Stimulated activated memory B cell treated with anti-CD40 and anti-IgM and Interleukin-4, amounts not matched to agents 10 μg/mL and 1 μg/mL and 100 μg/mL, for 72 hours (primary cell): ENCODE measurements around the gene C1orf105.

Experiments
- ATAC-seq: fragments of 150-1000 bp; cut with Tn5 transposase; 2 replicates; pipeline ENCODE4 v1.10.0; 2021
- H3K27ac Mint-ChIP-seq: one replicate; pipeline ENCODE4 v1.8.0; 2022; ENCODE audit warnings: mild to moderate bottlenecking, mixed read lengths
- H3K27me3 Mint-ChIP-seq: one replicate; pipeline ENCODE4 v1.8.0; 2022; ENCODE audit warnings: mixed read lengths
- H3K36me3 Mint-ChIP-seq: one replicate; pipeline ENCODE4 v1.8.0; 2022; ENCODE audit warnings: mixed read lengths
- H3K4me1 Mint-ChIP-seq: one replicate; pipeline ENCODE4 v1.8.0; 2022; ENCODE audit warnings: mixed read lengths
- H3K4me3 Mint-ChIP-seq: one replicate; pipeline ENCODE4 v1.8.0; 2022; ENCODE audit warnings: mild to moderate bottlenecking, moderate library complexity, mixed read lengths
- H3K9me3 Mint-ChIP-seq: one replicate; pipeline ENCODE4 v1.8.0; 2022; ENCODE audit warnings: mixed read lengths

C1orf105 gene

GRCh38 chr1:172401892-172402291 lies 18.6 kb upstream of the C1orf105 start:
- no peak overlapping the region for H3K27ac Mint-ChIP-seq
- H3K27me3 Mint-ChIP-seq = no peaks in the 10 kb centered on the region
- no peak overlapping the region for H3K4me3 Mint-ChIP-seq
- no peaks in the 10 kb centered on the region for H3K36me3 Mint-ChIP-seq
- H3K9me3 Mint-ChIP-seq = no peaks in the 10 kb centered on the region
- H3K4me1 Mint-ChIP-seq = peaks cover 34% of the 10 kb centered on the region
- no peak for ATAC-seq

GRCh38 chr1:172402878-172403569 lies 17.5 kb upstream of the C1orf105 start:
- Mint-ChIP-seq H3K27ac (no peak overlapping the region), H3K4me3 (no peak overlapping the region), H3K4me1 (peaks cover 27% of the 10 kb centered on the region), H3K9me3 (no peaks in the 10 kb centered on the region), H3K27me3 (no peaks in the 10 kb centered on the region), H3K36me3 (no peaks in the 10 kb centered on the region)
- no peak for ATAC-seq

DNA sequence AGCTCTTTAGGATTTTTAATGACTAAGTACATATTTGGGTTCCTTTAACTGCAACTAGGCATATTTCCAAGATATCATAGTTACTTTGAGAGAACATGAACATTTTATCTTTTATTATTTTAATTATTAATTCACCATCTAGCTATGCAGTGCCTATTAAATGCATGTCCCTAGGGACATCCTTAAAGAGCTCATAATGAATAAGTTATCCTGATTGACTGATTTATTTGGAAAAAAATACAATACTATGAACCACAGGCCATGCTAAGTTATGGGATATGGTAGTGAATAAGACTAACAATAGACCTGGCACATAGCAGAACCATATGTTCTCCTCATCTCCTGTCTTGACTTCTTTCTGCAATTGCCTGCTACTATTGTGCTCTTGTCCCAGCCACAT lies 16.4 kb upstream of the C1orf105 start:
- Mint-ChIP-seq H3K27me3 (no peaks in the 10 kb centered on the region), H3K4me3 (no peak overlapping the region), H3K27ac (no peak overlapping the region), H3K4me1 (peaks cover 16% of the 10 kb centered on the region), H3K9me3 (no peaks in the 10 kb centered on the region), H3K36me3 (no peaks in the 10 kb centered on the region)
- no peak for ATAC-seq

DNA sequence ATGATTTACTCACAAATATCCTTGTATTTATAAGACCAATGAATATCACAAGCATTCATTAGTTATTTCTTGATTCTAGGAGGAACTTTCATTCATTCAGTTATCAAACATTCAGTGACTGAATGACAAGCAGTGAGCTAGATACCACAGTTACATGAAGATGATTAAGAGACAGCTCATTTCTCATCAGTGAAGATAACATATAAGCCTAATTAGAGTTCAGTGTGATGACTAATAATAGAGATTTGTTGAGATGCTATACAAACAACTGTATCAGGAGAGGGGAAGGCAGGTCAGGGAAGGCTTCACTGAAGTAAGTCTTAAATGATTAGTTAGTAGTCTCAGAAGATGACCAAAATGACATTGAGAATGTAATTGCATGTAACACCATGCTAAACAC lies 14.6 kb upstream of the C1orf105 start:
- Mint-ChIP-seq H3K4me3 (no peak overlapping the region), H3K4me1 (peaks cover 2% of the 10 kb centered on the region), H3K9me3 (no peaks in the 10 kb centered on the region), H3K36me3 (no peaks in the 10 kb centered on the region), H3K27me3 (no peaks in the 10 kb centered on the region), H3K27ac (no peak overlapping the region)
- ATAC-seq = no peak

- Mint-ChIP-seq H3K36me3 (peaks cover 4% of the 10 kb centered on the region), H3K4me3 (no peak overlapping the region), H3K27ac (no peak overlapping the region), H3K4me1 (peaks cover 4% of the 10 kb centered on the region), H3K27me3 (no peaks in the 10 kb centered on the region), H3K9me3 (no peaks in the 10 kb centered on the region)
- ATAC-seq = no peak
These were observed 13.5 kb upstream of the C1orf105 start for GRCh38 chr1:172406968-172407367.

GRCh38 chr1:172408958-172409357 lies 11.5 kb upstream of the C1orf105 start:
- Mint-ChIP-seq H3K36me3 (peaks cover 21% of the 10 kb centered on the region), H3K4me1 (peaks cover 7% of the 10 kb centered on the region), H3K27ac (no peak overlapping the region), H3K27me3 (no peaks in the 10 kb centered on the region), H3K4me3 (no peak overlapping the region), H3K9me3 (no peaks in the 10 kb centered on the region)
- no peak for ATAC-seq

- no peak for ATAC-seq
- Mint-ChIP-seq H3K9me3 (no peaks in the 10 kb centered on the region), H3K4me1 (peaks cover 7% of the 10 kb centered on the region), H3K27ac (no peak overlapping the region), H3K4me3 (no peak overlapping the region), H3K27me3 (no peaks in the 10 kb centered on the region), H3K36me3 (peaks cover 21% of the 10 kb centered on the region)
These were observed 10.5 kb upstream of the C1orf105 start for GRCh38 chr1:172410027-172410426.

DNA sequence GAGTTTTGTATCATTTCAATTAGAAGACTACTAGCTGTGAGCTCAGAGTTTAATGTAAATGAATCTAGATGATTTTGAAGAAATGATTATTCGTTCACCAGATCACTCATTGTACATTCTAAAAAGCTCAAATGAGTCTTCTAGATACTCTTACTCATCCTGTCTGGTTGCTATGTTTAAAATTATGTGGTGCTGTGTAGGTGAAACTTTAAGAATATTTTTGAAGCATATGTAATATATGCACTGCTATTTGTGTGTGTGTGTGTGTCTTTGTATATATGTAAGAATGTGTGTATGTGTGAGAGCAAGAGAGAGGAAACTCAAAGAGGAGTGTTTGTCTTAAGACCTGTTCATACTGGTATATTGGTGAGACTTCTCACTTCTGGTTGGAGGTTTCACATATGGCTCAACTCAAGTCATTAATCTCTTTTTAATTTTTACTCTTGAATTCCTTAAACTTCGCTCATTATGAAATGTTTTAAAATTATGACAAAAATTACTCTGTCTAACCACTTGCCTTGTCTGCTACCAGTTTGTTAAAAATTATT lies 8.6 kb upstream of the C1orf105 start:
- Mint-ChIP-seq H3K9me3 (no peaks in the 10 kb centered on the region), H3K36me3 (peaks cover 21% of the 10 kb centered on the region), H3K27me3 (no peaks in the 10 kb centered on the region), H3K27ac (no peak overlapping the region), H3K4me1 (peaks cover 7% of the 10 kb centered on the region), H3K4me3 (no peak overlapping the region)
- no peak for ATAC-seq

DNA sequence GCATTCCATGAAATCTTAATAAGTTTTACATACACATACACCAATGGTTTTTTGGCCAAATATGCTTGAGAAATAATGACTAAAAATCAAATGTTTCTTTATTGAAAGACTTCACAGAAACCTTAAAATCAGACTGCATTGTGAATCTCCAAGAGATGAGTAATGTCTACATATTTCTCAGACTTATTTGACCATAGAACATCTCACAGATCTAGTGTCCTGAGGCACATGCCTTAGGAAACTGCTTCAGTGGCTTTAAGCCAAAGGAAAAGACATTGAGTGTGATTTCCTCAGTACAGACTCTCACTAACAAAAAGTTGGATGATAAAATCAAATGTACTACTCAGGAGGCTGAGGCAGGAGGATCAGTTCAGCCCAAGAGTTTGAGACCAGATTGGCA lies 6.2 kb upstream of the C1orf105 start:
- H3K4me1 Mint-ChIP-seq = peaks cover 7% of the 10 kb centered on the region
- no peak overlapping the region for H3K27ac Mint-ChIP-seq
- no peaks in the 10 kb centered on the region for H3K9me3 Mint-ChIP-seq

GRCh38 chr1:172416496-172417035 lies 3.9 kb upstream of the C1orf105 start:
- no peak for ATAC-seq
- H3K4me3 Mint-ChIP-seq = no peak overlapping the region
- peaks cover 7% of the 10 kb centered on the region for H3K4me1 Mint-ChIP-seq
- H3K36me3 Mint-ChIP-seq = peaks cover 26% of the 10 kb centered on the region
- H3K27me3 Mint-ChIP-seq = no peaks in the 10 kb centered on the region
- no peaks in the 10 kb centered on the region for H3K9me3 Mint-ChIP-seq
- H3K27ac Mint-ChIP-seq = no peak overlapping the region

More for the DNA sequence above, 6.2 kb upstream of the C1orf105 start:
- no peaks in the 10 kb centered on the region for H3K27me3 Mint-ChIP-seq
- ATAC-seq = no peak
- H3K4me3 Mint-ChIP-seq = no peak overlapping the region
- H3K36me3 Mint-ChIP-seq = peaks cover 26% of the 10 kb centered on the region

DNA sequence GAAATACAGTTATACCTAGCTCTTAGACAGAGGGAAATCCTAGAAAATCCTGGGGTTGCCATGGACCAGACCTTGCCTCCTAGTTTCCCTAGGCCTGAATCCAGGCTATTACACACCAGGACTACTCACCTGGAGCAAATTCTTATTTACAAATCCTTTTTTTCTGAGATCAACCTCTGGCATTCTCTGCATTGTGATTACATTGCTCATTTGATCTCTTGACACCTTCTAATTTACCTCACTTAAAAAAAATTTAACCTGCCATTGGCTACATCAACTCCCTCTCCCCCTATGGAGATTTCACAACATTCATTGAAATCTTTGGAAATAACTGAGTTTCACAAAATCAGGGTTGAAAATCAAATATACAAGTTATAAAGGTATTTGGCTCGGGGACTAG lies 2.9 kb upstream of the C1orf105 start:
- Mint-ChIP-seq H3K27me3 (no peaks in the 10 kb centered on the region), H3K4me3 (no peak overlapping the region), H3K27ac (no peak overlapping the region), H3K9me3 (no peaks in the 10 kb centered on the region), H3K36me3 (peaks cover 16% of the 10 kb centered on the region), H3K4me1 (no peaks in the 10 kb centered on the region)
- ATAC-seq = no peak

DNA sequence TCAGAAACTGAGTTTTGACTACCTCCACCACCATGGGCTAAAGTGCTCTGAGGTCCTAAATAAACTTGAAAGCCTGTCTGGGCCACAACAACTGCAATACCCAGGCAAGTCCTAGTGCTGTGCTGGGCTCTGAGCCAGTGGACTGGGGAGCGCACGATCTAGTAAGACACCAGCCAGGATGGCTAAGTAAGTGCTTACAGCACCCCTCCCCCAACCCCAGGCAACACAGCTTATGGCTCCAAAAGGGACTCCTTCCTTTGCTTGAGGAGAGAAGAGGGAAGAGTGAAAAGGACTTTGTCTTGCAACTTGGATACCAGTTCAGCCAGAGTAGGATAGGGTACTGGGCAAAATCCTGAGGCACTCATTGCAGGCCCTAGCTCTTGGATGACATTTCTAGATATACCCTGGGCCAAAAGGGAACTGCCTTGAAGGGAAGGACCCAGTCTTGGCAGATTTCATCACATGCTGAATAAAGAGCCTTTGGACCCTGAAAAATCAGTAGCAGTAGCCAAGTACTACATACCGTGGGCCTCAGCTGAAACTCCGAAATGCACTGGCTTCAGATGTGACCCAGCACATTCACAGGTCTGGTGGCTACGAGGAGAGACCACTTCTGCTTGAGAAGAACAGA lies 1.6 kb downstream of the C1orf105 start:
- Mint-ChIP-seq H3K4me3 (no peak overlapping the region), H3K27ac (no peak overlapping the region), H3K9me3 (no peaks in the 10 kb centered on the region), H3K27me3 (no peaks in the 10 kb centered on the region), H3K4me1 (no peaks in the 10 kb centered on the region), H3K36me3 (peaks cover 5% of the 10 kb centered on the region)
- no peak for ATAC-seq

DNA sequence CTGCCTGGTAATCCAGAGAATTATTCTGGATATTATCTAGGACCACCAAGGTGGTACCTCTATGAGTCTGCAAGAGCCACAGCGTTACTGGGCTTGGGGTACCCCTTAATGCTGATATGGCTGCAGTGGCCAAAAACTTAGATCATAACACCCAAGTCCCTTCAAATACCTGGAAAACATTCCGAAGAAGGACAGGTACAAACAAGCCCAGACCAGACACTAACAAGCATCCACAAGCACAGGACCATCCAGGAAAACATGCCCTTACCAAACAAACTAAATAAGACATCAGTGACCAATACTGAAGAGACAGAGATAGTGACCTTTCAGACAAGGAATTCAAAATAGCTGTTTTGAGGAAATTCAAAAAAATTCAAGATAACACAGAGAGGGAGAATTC lies 2.9 kb downstream of the C1orf105 start:
- no peak for ATAC-seq
- Mint-ChIP-seq H3K36me3 (peaks cover under 1% of the 10 kb centered on the region), H3K4me3 (no peak overlapping the region), H3K9me3 (no peaks in the 10 kb centered on the region), H3K4me1 (no peaks in the 10 kb centered on the region), H3K27ac (no peak overlapping the region), H3K27me3 (no peaks in the 10 kb centered on the region)

DNA sequence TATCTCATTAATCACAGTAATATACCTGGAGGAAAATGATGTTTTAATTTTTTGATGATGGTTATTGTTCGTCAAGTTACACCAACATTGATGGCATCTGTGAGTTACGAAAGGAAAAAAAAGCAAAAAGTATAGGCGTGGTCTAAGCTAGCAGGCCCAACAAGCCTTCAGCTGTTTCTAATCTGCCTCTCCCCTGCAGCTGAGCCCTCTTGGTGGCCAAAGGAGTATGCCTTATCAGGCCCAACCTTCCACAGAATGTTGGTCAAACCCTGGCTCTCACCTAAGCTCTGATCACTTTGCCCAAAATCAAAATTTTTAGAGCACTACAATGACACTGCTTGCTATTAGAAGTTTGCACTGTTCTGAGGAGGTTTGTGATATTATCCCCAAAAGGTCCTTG lies 4.9 kb downstream of the C1orf105 start:
- Mint-ChIP-seq H3K9me3 (no peaks in the 10 kb centered on the region), H3K36me3 (no peaks in the 10 kb centered on the region), H3K27me3 (no peaks in the 10 kb centered on the region), H3K27ac (no peak overlapping the region), H3K4me1 (peaks cover 5% of the 10 kb centered on the region), H3K4me3 (no peak overlapping the region)
- ATAC-seq = no peak

- Mint-ChIP-seq H3K4me1 (peaks cover 6% of the 10 kb centered on the region), H3K4me3 (no peak overlapping the region), H3K36me3 (no peaks in the 10 kb centered on the region), H3K9me3 (no peaks in the 10 kb centered on the region), H3K27me3 (no peaks in the 10 kb centered on the region), H3K27ac (no peak overlapping the region)
- ATAC-seq = no peak
These were observed 6.7 kb downstream of the C1orf105 start for GRCh38 chr1:172427191-172427590.
